B cell (primary cell): ENCODE data around the gene STIM1. TPM values are rescaled to one million over a fixed set of nuclear protein-coding genes. Genes with fewer than 3 reads are reported as not detected.

Experiments
- ATAC-seq: fragments of 200-7000 bp; cut with Tn5 transposase; one replicate; pipeline ENCODE4 v1.10.0; 2021; ENCODE audit warnings: low read depth, mild to moderate bottlenecking, moderate number of reproducible peaks, moderate library complexity
- CTCF ChIA-PET: fragments of 350-600 bp; sonication (Branson Sonifier 250); formaldehyde crosslinking; loops from one replicate; lab custom pipeline; 2021; ENCODE audit warnings: antibody characterized with exemption, inconsistent platforms; lab: Charles Lee
- POLR2A ChIA-PET: fragments of 350-600 bp; sonication (Branson Sonifier 250); formaldehyde crosslinking; loops from one replicate; lab custom pipeline; 2021; ENCODE audit warnings: antibody characterized with exemption; lab: Charles Lee
- DNase-seq: peaks from one replicate; pipeline ENCODE4 v3.0.0; 2013
- H2AFZ ChIP-seq: 2 replicates; pipeline ENCODE4 v1.6.1; 2012; ENCODE audit warnings: mild to moderate bottlenecking, low read depth, low read length; ENCODE audit not compliant: insufficient read depth, poor library complexity, severe bottlenecking
- H3K27ac ChIP-seq, 2 donors: 1 replicate in 1 of 2; 2 replicates in 1 of 2; pipeline ENCODE4 v1.5.1; 2012 to 2013; ENCODE audit warnings: low read length in 2 of 2, mild to moderate bottlenecking in 2 of 2, moderate library complexity in 1 of 2
- H3K27me3 ChIP-seq, 4 experiments: fragments of 200-600 bp in 1 of 4; sonication (generic) in 1 of 4; replicated peaks in 1 of 4; 1 replicate in 2 of 4; 2 replicates in 2 of 4; pipeline versions ENCODE4 v1.6.1 to v1.7.0; 2013 to 2016; ENCODE audit warnings: low read length in 3 of 4, mild to moderate bottlenecking in 2 of 4, mixed read lengths in 1 of 4, moderate library complexity in 1 of 4; ENCODE audit not compliant: insufficient read depth in 4 of 4, control insufficient read depth in 3 of 4; ENCODE audit errors: control extremely low read depth in 1 of 4
- H3K36me3 ChIP-seq, 2 experiments: replicated peaks in 1 of 2; 1 replicate in 1 of 2; 2 replicates in 1 of 2; pipeline versions ENCODE4 v1.6.1 to v1.7.1; 2013; ENCODE audit warnings: low read length in 1 of 2; ENCODE audit not compliant: insufficient read depth in 2 of 2, control insufficient read depth in 1 of 2; ENCODE audit errors: control extremely low read depth in 1 of 2, extremely low read depth in 1 of 2
- H3K4me1 ChIP-seq, 2 donors: fragments of 200-600 bp in 1 of 2; sonication (generic) in 1 of 2; 1 replicate in 1 of 2; 2 replicates in 1 of 2; pipeline versions ENCODE4 v1.5.1 to v1.6.1; 2013 to 2017; ENCODE audit warnings: low read length in 2 of 2; ENCODE audit not compliant: control insufficient read depth in 2 of 2, insufficient read depth in 2 of 2
- H3K4me2 ChIP-seq: replicated peaks from 2 replicates; pipeline ENCODE3; 2012; ENCODE audit warnings: mild to moderate bottlenecking, low read depth, low read length; ENCODE audit not compliant: poor library complexity, severe bottlenecking
- H3K4me3 ChIP-seq, 5 experiments: fragments of 200-600 bp in 1 of 5; sonication (generic) in 1 of 5; 1 replicate in 3 of 5; 2 replicates in 2 of 5; pipeline versions ENCODE4 v1.5.1 to v1.7.0; 2011 to 2016; ENCODE audit warnings: low read length in 4 of 5, mild to moderate bottlenecking in 4 of 5, low read depth in 2 of 5, control low read depth in 1 of 5, moderate library complexity in 1 of 5; ENCODE audit not compliant: insufficient read depth in 1 of 5; ENCODE audit errors: control extremely low read depth in 1 of 5, extremely low read depth in 1 of 5
- H3K79me2 ChIP-seq: fragments of 200-600 bp; sonication (generic); one replicate; pipeline ENCODE4 v1.6.0; 2016; ENCODE audit warnings: low read length; ENCODE audit not compliant: control insufficient read depth, insufficient read depth
- H3K9ac ChIP-seq: fragments of 200-600 bp; sonication (generic); 2 replicates; pipeline ENCODE4 v1.6.1; 2017; ENCODE audit warnings: mild to moderate bottlenecking, low read length, moderate library complexity
- H3K9me3 ChIP-seq, 3 donors: one replicate each; pipeline versions ENCODE4 v1.6.1 to v1.7.1; 2013; ENCODE audit warnings: low read length in 2 of 3; ENCODE audit not compliant: control insufficient read depth in 2 of 3, insufficient read depth in 1 of 3; ENCODE audit errors: control extremely low read depth in 1 of 3
- H4K20me1 ChIP-seq: 2 replicates; pipeline ENCODE4 v1.6.0; 2012; ENCODE audit warnings: mild to moderate bottlenecking, low read length; ENCODE audit not compliant: insufficient read depth, control insufficient read depth, poor library complexity, severe bottlenecking
- H3K27ac Mint-ChIP-seq: one replicate; pipeline ENCODE4 v1.8.0; 2021; ENCODE audit warnings: mixed read lengths
- H3K27me3 Mint-ChIP-seq: one replicate; pipeline ENCODE4 v1.8.0; 2021; ENCODE audit warnings: mixed read lengths
- H3K4me1 Mint-ChIP-seq: one replicate; pipeline ENCODE4 v1.8.0; 2021; ENCODE audit warnings: mixed read lengths
- H3K4me3 Mint-ChIP-seq: one replicate; pipeline ENCODE4 v1.8.0; 2021; ENCODE audit warnings: mixed read lengths
- H3K9me3 Mint-ChIP-seq: one replicate; pipeline ENCODE4 v1.8.0; 2022; ENCODE audit warnings: mixed read lengths; ENCODE audit not compliant: insufficient read depth
- EZH2 ChIP-seq: IDR thresholded peaks from 2 replicates; pipeline ENCODE4 v1.6.1; 2012; ENCODE audit warnings: borderline replicate concordance, low read depth, mild to moderate bottlenecking, moderate library complexity, low read length; ENCODE audit not compliant: insufficient read depth, poor library complexity, severe bottlenecking
- WGBS: methylation state at CpG from one replicate; pipeline ENCODE4 v1.1.5; 2013; ENCODE audit warnings: missing lambda C conversion rate; ENCODE audit not compliant: insufficient coverage; 5-methylcytosine and 5-hydroxymethylcytosine counted together
- intact Hi-C: fragments of 100-400 bp; cut with micrococcal nuclease; formaldehyde crosslinking; loops from one replicate; pipeline ENCODE4 v1.10.0; 2022
- polyA plus RNA-seq: library from polyadenylated mRNA; depleted of rRNA; stranded (reverse); fragments of >200 nt; gene quantifications from 2 replicates; pipeline ENCODE4 v1.2.3, GENCODE V29; 2012
- total RNA-seq, 2 donors: library from RNA; stranded (reverse); fragments of 120-200 nt in 1 of 2; gene quantifications; 1 replicate in 1 of 2; 2 replicates in 1 of 2; pipeline versions ENCODE4 v1.2.3 to v1.2.4, GENCODE V29; 2013 to 2022
- TF ChIP-seq, protein P1 (sequence below): fragments of 200-600 bp; IDR thresholded peaks from one replicate; pipeline ENCODE4 v1.8.0; 2022; ENCODE audit warnings: antibody characterized with exemption, mild to moderate bottlenecking

Gene STIM1
- total and polyA plus RNA-seq, 2 donors (not counting 1 experiment from before 2014, with no cell fraction given): 59.4 to 76.7 TPM

DNA sequence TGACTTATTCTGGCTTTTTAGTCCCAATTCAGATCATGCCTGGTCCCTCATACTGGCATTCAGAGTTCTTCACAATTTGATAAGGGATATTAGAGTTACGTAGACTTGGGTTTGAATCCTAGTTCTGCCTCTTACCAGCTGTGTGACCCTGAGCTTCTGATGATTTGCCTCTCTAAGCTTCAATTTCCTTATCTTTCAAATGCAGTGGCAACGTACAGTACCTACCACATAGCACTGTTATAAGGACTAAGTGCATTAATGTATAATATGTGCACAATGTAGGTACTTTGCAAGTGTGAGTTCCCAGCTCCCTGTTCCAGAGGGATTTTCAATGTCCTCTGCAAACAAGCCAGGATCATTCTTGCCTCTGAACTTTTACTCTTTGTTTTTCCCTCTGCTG, 22.0 kb upstream of the STIM1 start:
- Histone ChIP-seq H3K36me3 (peaks cover 4 to 44% of the 10 kb centered on the region in 2 experiments), H3K4me3 (no peak overlapping the region), H3K9me3 (no peaks in the 10 kb centered on the region), H4K20me1 (peaks cover 79% of the 10 kb centered on the region), H2AFZ (no peak overlapping the region), H3K4me1 (peaks cover 70 to 80% of the 10 kb centered on the region in 2 donors), H3K4me2 (no peak overlapping the region), H3K79me2 (peaks cover 97% of the 10 kb centered on the region), H3K9ac (no peak overlapping the region), H3K27me3 (no peaks in the 10 kb centered on the region), H3K27ac (no peak overlapping the region)
- Mint-ChIP-seq H3K9me3 (no peaks in the 10 kb centered on the region), H3K27me3 (no peaks in the 10 kb centered on the region), H3K27ac (peak overlapping the region; percentile 71), H3K4me3 (no peak overlapping the region), H3K4me1 (peaks cover 76% of the 10 kb centered on the region)
- ChIA-PET CTCF (interaction anchor here (1.0 to 28.7 kb wide), 5 partner anchors 8 to 239 kb away, joined by 3 to 662 read pairs (median 5); partner anchors contain the start of gene STIM1), POLR2A (no interaction called here)
- WGBS: no CpG with 5 or more reads among the region's 2 CpGs
- ATAC-seq: no peak
- DNase-seq: no peak
- TF ChIP-seq, protein P1, sequence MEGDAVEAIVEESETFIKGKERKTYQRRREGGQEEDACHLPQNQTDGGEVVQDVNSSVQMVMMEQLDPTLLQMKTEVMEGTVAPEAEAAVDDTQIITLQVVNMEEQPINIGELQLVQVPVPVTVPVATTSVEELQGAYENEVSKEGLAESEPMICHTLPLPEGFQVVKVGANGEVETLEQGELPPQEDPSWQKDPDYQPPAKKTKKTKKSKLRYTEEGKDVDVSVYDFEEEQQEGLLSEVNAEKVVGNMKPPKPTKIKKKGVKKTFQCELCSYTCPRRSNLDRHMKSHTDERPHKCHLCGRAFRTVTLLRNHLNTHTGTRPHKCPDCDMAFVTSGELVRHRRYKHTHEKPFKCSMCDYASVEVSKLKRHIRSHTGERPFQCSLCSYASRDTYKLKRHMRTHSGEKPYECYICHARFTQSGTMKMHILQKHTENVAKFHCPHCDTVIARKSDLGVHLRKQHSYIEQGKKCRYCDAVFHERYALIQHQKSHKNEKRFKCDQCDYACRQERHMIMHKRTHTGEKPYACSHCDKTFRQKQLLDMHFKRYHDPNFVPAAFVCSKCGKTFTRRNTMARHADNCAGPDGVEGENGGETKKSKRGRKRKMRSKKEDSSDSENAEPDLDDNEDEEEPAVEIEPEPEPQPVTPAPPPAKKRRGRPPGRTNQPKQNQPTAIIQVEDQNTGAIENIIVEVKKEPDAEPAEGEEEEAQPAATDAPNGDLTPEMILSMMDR: no peak
- no peak for TF ChIP-seq EZH2
- intact Hi-C loops: no loop called here

DNA sequence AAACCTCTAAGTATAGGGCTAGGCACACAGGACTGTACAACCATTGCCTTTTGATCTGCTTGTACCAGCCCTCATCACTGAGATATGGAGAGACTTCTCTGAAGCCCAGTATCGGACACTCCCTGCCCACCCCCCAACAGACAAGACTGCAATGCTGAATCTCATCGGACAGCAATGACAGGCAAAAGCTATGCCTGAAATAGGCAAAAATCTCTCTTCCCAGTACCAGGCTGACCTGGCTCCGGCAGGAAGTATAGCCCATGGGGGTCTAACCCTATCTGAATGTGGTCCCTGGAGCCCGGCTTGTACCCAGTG, 21.2 kb upstream of the STIM1 start:
- peak overlapping the region in 2 of 5 experiments; percentile 27 to 53 for H3K4me3 ChIP-seq
- H3K27ac ChIP-seq: peak overlapping the region in 1 of 2 donors; percentile 16
- H3K27ac Mint-ChIP-seq: peak overlapping the region; percentile 60
- ATAC-seq: no peak
- DNase-seq: no peak
- 63% methylated on average over 2 of the region's 4 CpGs for WGBS
- peaks cover 4 to 39% of the 10 kb centered on the region in 2 experiments for H3K36me3 ChIP-seq
- H3K9me3 ChIP-seq: no peaks in the 10 kb centered on the region
- intact Hi-C loops: no loop called here
- H3K27me3 Mint-ChIP-seq: no peaks in the 10 kb centered on the region
- peaks cover 88% of the 10 kb centered on the region for H4K20me1 ChIP-seq
- no peaks in the 10 kb centered on the region for H3K27me3 ChIP-seq
- TF ChIP-seq EZH2: no peak
- TF ChIP-seq, protein P1: no peak
- no peaks in the 10 kb centered on the region for H3K9me3 Mint-ChIP-seq
- peak overlapping the region; percentile 98 for H3K4me2 ChIP-seq
- peaks cover 79 to 88% of the 10 kb centered on the region in 2 donors for H3K4me1 ChIP-seq
- POLR2A ChIA-PET: no interaction called here
- H3K9ac ChIP-seq: peak overlapping the region; percentile 33
- H3K79me2 ChIP-seq: peaks cover 99% of the 10 kb centered on the region
- no peak overlapping the region for H2AFZ ChIP-seq
- CTCF ChIA-PET: interaction anchor here (1.6 to 28.7 kb wide), 3 partner anchors 11 to 238 kb away, joined by 5 to 662 read pairs (median 6); partner anchors contain the start of gene STIM1
- peak overlapping the region; percentile 66 for H3K4me3 Mint-ChIP-seq
- H3K4me1 Mint-ChIP-seq: peaks cover 84% of the 10 kb centered on the region
